OCI-LY7 (cell line): ENCODE measurements around the gene SRSF7.
"Not testable (repeated sequence)": the region's sequence is repeated elsewhere in the genome, so short reads cannot be mapped to it uniquely, and the experiment has no call there.

Experiments
- EZH2phosphoT487 ChIP-seq: fragments of 200-600 bp; sonication (generic); IDR thresholded peaks from 2 replicates; pipeline ENCODE4 v1.6.1; 2018; ENCODE audit warnings: low read depth, borderline replicate concordance, mild to moderate bottlenecking, mixed run types, antibody characterized with exemption, low read length, moderate library complexity, mixed read lengths
- TF ChIP-seq, protein P1 (sequence below): fragments of 200-600 bp; sonication (generic); conservative IDR thresholded peaks from 2 replicates; pipeline ENCODE4 v1.5.1; 2014; ENCODE audit warnings: mild to moderate bottlenecking, antibody characterized with exemption, low read length, moderate library complexity, mixed read lengths

DNA sequence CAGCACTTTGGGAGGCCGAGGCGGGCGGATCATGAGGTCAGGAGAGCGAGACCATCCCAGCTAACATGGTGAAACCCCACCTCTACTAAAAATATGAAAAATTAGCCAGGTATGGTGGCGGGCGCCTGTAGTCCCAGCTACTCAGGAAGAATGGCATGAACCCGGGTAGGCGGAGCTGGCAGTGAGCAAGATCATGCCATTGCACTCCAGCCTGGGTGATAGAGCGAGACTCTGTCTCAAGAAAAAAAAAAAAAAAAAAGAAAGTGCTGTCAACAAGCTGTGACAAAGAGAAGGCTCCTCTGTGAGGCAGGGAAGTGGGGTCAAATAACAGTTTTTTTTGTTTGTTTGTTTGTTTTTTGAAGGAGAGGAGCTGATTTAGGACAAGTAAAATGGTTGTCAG is 42.7 kb downstream of the SRSF7 start:
- TF ChIP-seq, protein P1, sequence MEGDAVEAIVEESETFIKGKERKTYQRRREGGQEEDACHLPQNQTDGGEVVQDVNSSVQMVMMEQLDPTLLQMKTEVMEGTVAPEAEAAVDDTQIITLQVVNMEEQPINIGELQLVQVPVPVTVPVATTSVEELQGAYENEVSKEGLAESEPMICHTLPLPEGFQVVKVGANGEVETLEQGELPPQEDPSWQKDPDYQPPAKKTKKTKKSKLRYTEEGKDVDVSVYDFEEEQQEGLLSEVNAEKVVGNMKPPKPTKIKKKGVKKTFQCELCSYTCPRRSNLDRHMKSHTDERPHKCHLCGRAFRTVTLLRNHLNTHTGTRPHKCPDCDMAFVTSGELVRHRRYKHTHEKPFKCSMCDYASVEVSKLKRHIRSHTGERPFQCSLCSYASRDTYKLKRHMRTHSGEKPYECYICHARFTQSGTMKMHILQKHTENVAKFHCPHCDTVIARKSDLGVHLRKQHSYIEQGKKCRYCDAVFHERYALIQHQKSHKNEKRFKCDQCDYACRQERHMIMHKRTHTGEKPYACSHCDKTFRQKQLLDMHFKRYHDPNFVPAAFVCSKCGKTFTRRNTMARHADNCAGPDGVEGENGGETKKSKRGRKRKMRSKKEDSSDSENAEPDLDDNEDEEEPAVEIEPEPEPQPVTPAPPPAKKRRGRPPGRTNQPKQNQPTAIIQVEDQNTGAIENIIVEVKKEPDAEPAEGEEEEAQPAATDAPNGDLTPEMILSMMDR, result not testable (repeated sequence)
- TF ChIP-seq EZH2phosphoT487, result not testable (repeated sequence)
